Measurements from ENCODE around the gene AGPAT2.

The AGPAT2 gene

GRCh38 chr9:136646827-136647711, 40.2 kb downstream of the AGPAT2 start:
- no peak for TF ChIP-seq CTCF (IDR thresholded peaks at IDR 0.05; ENCODE audit: low read depth, low read length, missing control alignments)
- H3K4me3 ChIP-seq (ENCODE audit: low read depth, low read length): no peak overlapping the region
- no peak for DNase-seq (ENCODE audit: low read depth)
- in situ Hi-C loops (cut with HindIII; ENCODE audit: low sequenced_read_pairs): no loop called here

GRCh38 chr9:136645903-136646754, 41.1 kb downstream of the AGPAT2 start:
- no peak overlapping the region for H3K4me3 ChIP-seq (ENCODE audit: low read depth, low read length)
- no peak for DNase-seq (ENCODE audit: low read depth)
- in situ Hi-C loops (cut with HindIII; ENCODE audit: low sequenced_read_pairs): no loop called here
- TF ChIP-seq CTCF (IDR thresholded peaks at IDR 0.05; ENCODE audit: low read depth, low read length, missing control alignments): no peak

- in situ Hi-C loops (cut with HindIII; ENCODE audit: low sequenced_read_pairs): no loop called here
- DNase-seq (ENCODE audit: low read depth): no peak
- no peak overlapping the region for H3K4me3 ChIP-seq (ENCODE audit: low read depth, low read length)
- TF ChIP-seq CTCF (IDR thresholded peaks at IDR 0.05; ENCODE audit: low read depth, low read length, missing control alignments): no peak
Measured at GRCh38 chr9:136645352-136645902, 41.8 kb downstream of the AGPAT2 start.

GRCh38 chr9:136644593-136645351, 42.5 kb downstream of the AGPAT2 start:
- in situ Hi-C loops (cut with HindIII; ENCODE audit: low sequenced_read_pairs): loop anchor here (5.0 kb wide), 1 partner anchor 157 kb away; no protein-coding TSS in a partner anchor
- no peak overlapping the region for H3K4me3 ChIP-seq (ENCODE audit: low read depth, low read length)
- no peak for DNase-seq (ENCODE audit: low read depth)
- TF ChIP-seq CTCF (IDR thresholded peaks at IDR 0.05; ENCODE audit: low read depth, low read length, missing control alignments): peak; percentile 89

- H3K4me3 ChIP-seq (ENCODE audit: low read depth, low read length): no peak overlapping the region
- no peak for TF ChIP-seq CTCF (IDR thresholded peaks at IDR 0.05; ENCODE audit: low read depth, low read length, missing control alignments)
- DNase-seq (ENCODE audit: low read depth): no peak
- in situ Hi-C loops (cut with HindIII; ENCODE audit: low sequenced_read_pairs): loop anchor here (5.0 kb wide), 1 partner anchor 157 kb away; no protein-coding TSS in a partner anchor
Measured at GRCh38 chr9:136644343-136644592, 43.0 kb downstream of the AGPAT2 start.
